ENCODE measurements around the gene C1orf87.

C1orf87 gene, protein sequence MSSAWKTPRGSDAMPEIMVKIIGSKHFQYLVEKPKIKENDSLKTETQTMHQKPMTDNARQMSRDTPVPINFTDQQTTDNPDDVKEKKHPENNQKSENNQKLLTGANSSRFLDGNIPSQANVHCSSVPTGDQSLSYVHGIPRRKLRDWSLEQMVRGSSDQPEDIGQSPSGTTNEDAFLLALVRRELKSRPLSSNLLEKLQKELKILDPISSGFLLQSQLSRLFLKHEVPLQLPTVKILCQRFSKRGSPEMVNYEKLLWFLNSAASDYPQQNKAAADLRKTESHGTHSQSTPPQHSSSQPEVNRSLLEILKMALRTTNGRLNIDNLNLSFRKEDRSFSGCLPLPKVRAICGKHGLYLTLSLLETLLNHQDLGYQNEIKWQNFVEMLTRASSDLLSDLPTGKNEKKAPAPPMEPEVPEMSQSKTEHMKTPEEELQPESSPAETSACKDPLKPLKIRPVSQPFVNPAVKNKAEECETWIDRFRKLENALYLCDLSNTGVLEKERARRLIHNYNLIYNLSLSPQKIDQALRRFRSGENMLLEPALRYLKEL

DNA sequence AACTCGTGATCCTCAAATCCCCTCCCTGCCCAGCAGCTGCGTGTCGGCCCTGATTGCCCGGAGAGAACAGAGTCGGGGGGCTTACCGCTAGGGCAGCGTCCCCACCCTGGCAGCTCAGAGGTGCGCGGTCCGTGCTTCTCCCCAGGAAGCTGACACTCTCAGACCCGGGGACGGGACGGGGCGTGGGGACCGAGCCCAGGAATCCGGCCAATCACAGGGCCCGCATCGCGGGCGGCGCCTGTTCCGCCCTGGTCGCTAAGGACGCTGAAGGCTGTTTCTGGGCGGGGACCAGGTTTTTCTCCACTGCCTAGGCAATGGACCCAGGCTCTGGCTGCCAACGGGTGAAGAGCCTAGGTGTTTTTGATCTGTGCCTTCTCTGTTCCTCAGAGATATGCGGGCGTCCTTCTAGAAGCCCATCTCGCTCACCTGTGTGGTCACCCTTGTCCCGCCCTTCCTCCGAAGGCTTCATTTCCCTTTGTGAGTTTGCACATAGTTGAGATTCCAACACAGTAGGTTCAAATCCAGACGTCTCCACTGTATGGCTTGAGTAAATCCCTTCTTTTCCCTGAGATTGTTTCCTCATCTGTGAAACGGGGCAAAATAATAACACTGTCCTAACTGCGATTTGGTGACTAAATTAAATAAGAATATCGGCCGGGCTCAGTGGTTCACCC, at the start of gene C1orf87:
TSS of gene C1orf87 (minus strand) at position 166 of the 674 bp plus-strand sequence. CDS start 1,127 bp downstream, outside the sequence.
- DNase-seq (ENCODE audit: low read depth), result no peak

- DNase-seq (ENCODE audit: low read depth), result no peak
Measured at GRCh38 chr1:60118085-60118484, 44.5 kb upstream of the C1orf87 start.

GRCh38 chr1:60114745-60115318, 41.3 kb upstream of the C1orf87 start:
- no peak for DNase-seq (ENCODE audit: low read depth)

- no peak for DNase-seq (ENCODE audit: low read depth)
Measured at GRCh38 chr1:60113596-60113995, 40.0 kb upstream of the C1orf87 start.

GRCh38 chr1:60113028-60113427, 39.5 kb upstream of the C1orf87 start:
- DNase-seq (ENCODE audit: low read depth), result no peak

- no peak for DNase-seq (ENCODE audit: low read depth)
Measured at GRCh38 chr1:60111716-60112115, 38.1 kb upstream of the C1orf87 start.

- DNase-seq (ENCODE audit: low read depth), result no peak
Measured at GRCh38 chr1:60111118-60111517, 37.5 kb upstream of the C1orf87 start.

DNA sequence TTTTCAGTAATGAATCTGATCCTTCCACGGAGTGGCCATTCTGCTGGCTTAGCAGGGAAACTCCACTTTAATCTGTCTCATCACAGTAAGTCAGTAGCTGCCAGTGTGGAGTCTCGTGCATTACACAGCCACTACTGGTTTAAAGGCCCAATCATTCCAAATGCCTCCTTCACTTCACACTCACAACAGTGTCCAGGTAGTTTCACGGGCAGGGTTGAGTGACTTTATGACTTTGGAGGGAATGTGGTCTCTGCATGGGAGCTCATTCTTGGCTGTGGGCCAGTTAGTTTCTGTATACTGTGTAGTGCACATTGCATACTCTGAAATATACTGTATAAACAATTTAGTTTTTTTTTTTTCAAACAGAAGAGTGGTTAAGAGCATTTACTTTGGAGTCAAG, 34.6 kb upstream of the C1orf87 start:
- DNase-seq (ENCODE audit: low read depth), result no peak

DNA sequence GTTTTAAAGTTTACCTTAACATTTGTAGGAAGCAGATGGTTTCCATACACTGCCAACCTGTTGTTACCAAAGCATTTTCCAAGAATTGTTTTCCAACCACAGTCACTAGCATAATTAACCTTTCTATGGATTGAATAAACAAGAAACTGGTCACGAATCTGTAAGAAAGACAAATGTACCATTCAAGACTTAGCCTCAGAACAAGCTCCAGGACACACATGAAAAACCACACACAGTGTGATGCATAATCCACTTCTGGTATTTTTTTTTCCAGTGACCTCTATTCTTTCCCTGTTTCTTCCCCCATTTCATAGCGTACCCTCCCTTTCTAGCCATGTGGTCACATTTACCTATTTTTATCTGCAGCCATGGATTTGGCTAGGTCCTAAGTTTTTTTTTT, 29.6 kb upstream of the C1orf87 start:
- DNase-seq (ENCODE audit: low read depth), result no peak

- DNase-seq (ENCODE audit: low read depth), result no peak
Measured at GRCh38 chr1:60102267-60103061, 28.9 kb upstream of the C1orf87 start.

GRCh38 chr1:60101516-60101915, 27.9 kb upstream of the C1orf87 start:
- DNase-seq (ENCODE audit: low read depth), result no peak

DNA sequence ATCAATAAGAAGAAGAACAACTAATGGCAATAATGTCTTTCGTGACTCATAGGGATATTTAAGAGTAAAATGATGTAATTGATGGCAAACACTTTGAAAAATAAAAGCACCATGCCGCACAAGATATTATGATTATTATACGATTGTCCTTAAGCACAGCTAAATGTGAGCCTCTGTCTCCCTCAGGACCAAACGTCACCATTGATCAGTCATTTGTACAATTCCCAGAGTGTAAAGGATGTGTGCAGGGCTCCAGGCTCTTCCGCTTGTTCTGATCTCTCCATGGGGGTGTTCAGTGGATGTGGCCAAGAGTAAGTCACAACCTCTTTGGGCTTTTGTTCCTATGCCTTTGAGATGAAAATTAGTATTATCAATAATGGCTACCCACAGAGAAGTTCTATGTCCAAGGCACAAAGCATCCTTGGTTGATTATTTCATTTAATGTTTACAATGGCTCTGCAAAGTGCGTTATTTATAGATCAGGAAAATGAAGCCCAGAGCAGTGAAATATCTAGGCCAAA, 17.7 kb upstream of the C1orf87 start:
- no peak for DNase-seq (ENCODE audit: low read depth)

GRCh38 chr1:60090655-60091054, 17.1 kb upstream of the C1orf87 start:
- no peak for DNase-seq (ENCODE audit: low read depth)

GRCh38 chr1:60088620-60089155, 15.1 kb upstream of the C1orf87 start:
- DNase-seq (ENCODE audit: low read depth), result no peak

- no peak for DNase-seq (ENCODE audit: low read depth)
Measured at GRCh38 chr1:60087681-60088080, 14.1 kb upstream of the C1orf87 start.

GRCh38 chr1:60078182-60078581, 4.6 kb upstream of the C1orf87 start:
- DNase-seq (ENCODE audit: low read depth), result no peak

DNA sequence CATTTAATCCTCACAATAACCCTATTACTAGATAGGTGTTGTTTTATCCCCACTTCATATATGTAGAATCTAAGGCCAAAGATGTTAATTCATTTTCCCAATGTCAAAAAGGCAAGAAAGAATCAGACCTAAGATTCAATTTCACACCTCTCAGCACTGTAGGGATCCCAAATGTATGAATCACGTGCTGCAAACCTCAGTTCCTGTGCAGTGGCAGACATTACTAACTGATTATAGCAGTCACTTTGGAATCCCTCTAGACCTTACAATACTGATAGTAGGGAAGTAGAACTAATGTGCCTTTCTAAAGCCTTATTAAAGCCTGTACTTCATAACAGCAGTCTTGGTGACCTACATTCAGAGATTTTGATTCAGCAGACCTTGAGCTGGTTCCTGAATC, 2.3 kb downstream of the C1orf87 start:
- DNase-seq (ENCODE audit: low read depth), result no peak

DNA sequence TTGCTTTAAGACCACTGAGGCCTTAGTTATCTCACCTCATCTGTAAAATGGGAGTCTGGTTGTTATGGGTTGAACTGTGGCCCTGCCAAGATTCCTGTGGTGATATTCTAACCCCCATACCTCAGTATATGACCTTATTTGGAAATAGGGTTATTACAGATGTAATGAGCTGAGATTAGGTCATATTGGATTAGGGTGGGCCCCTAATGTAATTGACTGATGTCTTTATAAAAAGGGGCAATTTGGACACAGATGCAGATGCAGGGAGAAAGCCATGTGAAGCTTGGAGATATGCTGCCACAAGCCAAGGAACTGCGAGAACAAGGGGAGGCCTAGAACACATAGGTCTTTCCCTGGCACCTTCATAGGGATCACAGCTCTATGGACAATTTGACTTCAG, 3.9 kb downstream of the C1orf87 start:
- DNase-seq (ENCODE audit: low read depth), result no peak

- DNase-seq (ENCODE audit: low read depth), result no peak
Measured at GRCh38 chr1:60068393-60069045, 5.1 kb downstream of the C1orf87 start.

DNA sequence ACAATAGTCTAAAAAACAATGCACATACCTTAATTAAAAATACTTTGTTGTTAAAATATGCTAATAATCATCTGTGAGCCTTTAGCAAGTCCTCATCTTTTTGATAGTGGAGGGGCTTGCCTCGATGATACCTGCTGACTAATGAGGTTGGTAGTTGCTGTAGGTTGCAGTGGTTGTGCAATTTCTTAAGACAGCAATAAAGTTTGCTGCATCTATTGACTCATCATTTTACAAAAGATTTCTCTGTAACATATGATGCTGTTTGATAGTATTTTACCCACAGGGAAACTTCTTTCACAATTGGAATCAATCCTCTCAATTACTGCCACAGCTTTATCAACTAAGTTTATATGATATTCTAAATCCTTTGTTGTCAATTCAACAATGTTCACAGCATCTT, 7.6 kb downstream of the C1orf87 start:
- DNase-seq (ENCODE audit: low read depth), result peak; percentile 73

GRCh38 chr1:60065199-60065598, 8.4 kb downstream of the C1orf87 start:
- no peak for DNase-seq (ENCODE audit: low read depth)

All from HS-5 (cell line).